NCI-H2029 (cell line): ENCODE results near the gene IPO5.

ENCODE experiments used
- DNase-seq: peaks from one replicate; lab custom pipeline; 2025; lab: John Stamatoyannopoulos, UW

The IPO5 gene

DNA sequence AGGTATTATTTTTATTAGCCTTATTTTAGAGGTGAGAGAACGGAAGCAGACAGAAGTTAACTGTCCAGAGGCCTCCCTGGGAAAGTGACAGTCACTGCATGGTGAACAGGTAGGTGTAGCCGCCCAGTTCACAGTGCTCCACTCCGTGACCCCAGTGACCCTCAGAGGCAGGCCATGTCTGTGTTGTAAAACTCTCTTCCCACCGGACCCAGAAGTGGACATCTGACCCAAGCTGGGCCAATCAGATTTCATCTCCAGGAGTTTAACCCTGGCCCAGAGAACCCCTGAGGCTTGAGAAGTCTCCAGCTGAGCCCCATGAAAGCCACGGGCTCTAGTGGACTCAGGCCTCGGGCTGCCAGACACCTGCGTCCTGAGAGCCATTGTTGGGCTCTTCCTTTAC lies 105.8 kb downstream of the IPO5 start:
- DNase-seq: no peak

DNA sequence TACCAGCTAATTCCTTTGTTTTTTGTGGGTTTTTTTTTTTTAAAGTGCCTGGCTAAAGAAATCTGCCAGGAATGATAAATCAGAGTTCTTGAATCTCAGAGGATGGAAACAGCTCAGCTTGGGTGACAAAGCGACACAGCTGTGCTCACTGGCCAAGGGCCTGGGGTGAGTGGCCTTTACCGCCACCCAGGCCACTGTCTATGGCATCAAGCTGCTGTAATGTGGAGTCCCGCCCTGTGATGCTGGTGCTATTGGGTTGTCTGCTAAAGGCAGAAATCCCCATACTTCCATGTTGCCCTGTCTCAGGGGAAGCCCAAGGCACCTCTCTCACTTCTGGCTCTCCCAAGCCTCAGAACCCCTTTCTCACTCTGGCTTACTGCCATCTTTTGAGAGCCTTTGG lies 106.8 kb downstream of the IPO5 start:
- DNase-seq: no peak

DNA sequence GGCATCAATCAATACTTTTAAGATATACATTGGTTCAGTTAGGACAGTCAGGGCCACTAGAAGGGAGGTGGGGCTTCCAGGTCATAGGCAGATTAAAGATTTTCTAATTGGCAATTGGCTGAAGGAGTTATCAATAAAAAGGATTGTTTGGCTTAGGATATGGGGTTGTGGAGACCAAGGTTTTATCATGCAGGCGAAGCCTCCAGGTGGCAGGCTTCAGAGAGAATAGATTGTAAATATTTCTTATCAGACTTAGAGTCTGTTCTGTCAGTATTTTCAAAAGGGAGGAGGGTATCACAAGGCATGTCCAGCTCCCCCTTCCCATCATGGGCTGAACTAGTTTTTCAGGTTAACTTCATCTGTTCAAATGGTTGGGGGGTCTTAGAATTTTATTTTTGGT lies 112.0 kb downstream of the IPO5 start:
- no peak for DNase-seq

DNA sequence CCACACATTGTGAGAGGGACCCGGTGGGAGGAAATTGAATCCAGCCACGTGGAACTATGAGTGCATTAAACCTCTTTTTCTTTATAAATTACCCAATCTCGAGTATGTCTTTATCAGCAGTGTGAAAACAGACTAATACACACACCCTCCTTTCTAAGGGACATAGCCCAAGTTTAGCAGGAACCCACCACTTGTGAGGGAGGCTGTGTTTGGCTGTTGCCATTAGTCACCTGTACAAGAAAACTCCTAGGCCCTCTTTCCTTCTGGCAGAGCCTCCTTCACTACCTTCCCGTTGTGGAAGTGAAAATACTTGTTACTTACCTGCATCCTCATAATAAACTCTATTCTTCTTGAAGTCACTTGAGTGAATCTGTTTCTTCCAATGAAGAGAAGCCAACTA lies 113.2 kb downstream of the IPO5 start:
- DNase-seq: no peak

DNA sequence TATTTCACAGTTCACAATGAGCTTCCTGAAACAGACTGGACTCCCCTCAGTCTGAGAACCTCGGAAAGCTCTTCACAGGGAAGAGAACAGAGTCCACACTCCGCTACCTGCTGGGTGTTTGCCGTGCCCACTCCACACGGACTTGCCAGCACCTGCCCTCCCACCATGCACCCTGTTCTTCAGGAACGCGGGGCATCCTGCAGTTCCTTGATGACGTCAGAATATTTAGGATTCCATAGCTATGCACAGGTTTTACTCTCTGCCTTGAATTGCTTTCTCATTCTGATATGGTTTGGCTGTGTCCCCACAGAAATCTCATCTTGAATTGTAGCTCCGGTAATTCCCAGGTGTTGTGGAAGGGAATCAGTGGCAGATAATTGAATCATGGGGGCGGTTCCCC lies 115.0 kb downstream of the IPO5 start:
- no peak for DNase-seq

DNA sequence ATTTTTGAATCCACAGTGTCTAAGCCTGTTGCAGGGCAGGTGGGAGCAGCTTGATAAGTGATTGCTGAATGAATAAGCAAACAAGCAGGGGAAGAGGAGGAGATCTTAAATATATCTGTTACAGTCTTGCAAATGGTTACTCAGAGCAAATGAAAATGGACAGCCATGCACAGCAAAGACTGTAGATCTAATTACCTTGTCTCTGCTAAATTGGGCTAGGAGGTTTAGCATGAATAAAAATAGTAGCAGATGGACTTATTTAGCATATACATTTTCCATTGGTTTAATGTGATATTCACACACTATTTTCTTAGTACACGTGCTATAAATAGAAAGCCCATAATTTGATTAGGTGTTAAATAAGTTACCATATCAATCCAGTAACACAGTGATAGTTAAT lies 116.5 kb downstream of the IPO5 start:
- DNase-seq: no peak

DNA sequence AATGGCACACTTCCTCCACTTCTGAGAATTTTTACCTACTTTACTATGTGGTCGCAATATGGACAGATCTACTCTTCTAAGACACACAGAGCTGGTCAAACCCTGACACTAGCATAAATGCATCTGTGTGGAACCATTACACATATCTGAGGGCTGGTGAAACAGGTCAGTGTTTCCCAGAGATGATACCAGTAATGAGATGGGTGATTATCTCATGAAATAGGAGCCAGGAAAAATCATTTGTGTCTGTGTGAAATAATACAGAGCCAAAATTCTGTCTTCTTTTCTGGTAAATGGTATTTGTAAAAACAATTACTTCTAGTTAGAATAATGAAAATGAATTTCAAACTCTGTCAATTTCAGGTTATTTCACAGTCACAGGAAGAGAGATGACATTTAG lies 117.8 kb downstream of the IPO5 start:
- DNase-seq: no peak

DNA sequence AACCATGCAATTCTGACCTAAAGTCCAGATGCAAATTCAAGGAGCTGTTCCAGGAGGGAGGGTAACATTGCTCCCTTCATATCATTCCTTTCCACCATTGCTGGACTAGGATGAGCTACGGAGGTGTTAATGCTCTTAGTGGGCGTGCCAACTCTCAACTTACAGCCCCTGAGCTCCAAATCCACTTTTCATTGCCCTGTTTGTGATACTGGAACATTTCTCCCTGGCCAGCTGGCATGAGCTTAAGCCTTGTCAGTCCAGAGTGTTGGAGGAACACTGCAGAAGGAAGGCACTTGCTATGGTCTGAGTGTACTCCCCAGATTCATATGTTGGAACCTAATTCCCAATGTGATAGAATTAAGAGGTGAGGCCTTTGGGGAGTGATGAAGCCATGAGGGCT lies 119.0 kb downstream of the IPO5 start:
- no peak for DNase-seq
